Islet precursor cell (in vitro differentiated cells): ENCODE results near the gene KCNQ1OT1.

ENCODE experiments used
- DNase-seq: peaks from one replicate; pipeline ENCODE4 v3.0.0-alpha.2; 2018

Gene KCNQ1OT1

GRCh38 chr11:2736577-2737225 lies 36.9 kb upstream of the KCNQ1OT1 start:
- no peak for DNase-seq

- DNase-seq: no peak
Observed at GRCh38 chr11:2735053-2735589, 35.3 kb upstream of the KCNQ1OT1 start.

GRCh38 chr11:2734181-2735052 lies 34.6 kb upstream of the KCNQ1OT1 start:
- DNase-seq: no peak

GRCh38 chr11:2732940-2733628 lies 33.3 kb upstream of the KCNQ1OT1 start:
- DNase-seq: no peak

GRCh38 chr11:2732261-2732939 lies 32.6 kb upstream of the KCNQ1OT1 start:
- no peak for DNase-seq

DNA sequence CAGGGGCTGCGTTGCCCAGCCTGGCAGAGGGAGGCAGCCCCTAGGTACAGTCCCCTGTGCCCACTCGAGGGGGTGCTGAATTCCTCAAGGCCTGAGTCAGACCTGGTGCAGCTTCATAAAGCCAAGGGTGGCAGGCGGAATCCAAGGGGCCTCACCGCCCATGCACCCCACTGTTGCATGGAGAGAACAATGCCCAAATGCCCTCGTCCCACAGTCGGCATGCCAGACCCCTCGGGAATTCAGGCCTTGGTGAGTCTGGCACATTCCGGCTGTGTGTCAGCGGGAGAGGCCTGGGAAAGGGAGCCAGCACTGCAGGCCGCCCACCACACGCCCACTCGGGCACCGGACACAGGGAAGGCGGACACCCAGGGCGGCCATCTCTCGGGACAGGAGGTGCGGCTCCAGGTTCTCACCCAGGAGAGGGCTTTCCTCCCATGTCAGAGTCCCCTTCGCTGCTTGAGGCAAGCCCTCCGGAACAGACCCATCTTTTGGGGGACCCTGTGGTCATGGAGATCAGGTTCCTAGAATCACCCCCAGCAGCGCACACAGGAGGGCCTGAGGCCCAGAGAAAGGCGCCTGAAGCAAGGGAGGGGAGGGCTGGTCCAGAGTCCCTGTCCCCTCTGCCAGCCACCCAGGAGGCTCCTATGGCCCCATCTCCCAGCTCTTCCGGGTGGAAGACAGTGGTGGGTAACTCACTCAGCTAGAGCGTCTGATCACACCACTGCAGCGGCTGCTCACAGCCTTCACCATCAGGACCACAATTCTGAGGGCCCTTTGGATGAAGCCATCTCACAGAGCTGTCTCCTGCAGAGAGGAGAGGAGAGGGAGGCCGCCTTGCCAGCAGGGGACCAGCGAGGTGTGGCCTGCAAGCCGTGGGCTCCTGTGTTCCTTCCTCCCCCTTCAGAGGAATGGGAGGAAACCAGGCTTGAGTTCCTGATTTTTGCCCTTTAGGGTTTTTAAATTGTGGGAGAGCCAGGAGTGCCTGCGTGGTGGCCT lies 31.6 kb upstream of the KCNQ1OT1 start:
- DNase-seq: no peak

DNA sequence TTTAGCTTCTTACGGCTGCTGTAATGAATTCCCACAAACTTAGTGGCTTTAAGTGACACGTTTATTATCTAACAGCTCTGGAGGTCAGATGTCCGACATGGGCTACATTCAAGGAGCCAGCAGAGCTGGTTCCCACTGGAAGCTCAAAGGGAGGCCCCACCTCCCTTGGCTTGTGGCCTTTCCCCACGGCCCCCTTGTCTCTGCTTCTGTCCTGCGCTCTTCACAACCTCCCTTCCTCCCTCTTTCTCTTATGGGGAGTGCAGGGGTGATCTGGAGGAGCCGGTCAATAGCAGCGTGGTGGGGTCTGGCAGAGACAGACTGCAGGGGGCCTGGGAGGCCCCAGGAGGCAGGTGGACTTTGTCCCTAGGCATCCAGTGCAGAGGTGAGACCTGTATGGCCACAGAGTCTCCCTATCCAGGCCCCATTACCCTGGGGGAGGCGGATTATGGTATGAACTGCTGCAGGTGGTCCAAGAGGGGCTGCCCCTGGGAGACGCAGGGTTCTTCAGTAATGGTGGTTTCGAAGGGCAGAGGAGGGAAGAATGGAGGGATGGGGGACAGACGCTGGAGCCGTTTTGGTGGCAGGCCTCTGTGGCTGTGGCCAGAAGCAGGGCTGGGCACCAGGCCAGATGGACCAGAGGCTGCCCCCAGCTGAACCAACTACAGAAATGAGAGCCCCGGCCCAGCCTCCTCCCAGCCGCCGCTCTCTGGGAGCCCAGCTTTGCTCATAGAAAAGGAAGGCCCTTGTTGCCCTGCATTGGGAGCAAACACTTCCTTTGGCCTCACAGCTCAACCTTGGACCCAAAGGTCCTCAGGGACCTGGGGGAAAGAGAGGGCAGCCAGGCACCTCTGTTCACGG lies 30.7 kb upstream of the KCNQ1OT1 start:
- DNase-seq: no peak

DNA sequence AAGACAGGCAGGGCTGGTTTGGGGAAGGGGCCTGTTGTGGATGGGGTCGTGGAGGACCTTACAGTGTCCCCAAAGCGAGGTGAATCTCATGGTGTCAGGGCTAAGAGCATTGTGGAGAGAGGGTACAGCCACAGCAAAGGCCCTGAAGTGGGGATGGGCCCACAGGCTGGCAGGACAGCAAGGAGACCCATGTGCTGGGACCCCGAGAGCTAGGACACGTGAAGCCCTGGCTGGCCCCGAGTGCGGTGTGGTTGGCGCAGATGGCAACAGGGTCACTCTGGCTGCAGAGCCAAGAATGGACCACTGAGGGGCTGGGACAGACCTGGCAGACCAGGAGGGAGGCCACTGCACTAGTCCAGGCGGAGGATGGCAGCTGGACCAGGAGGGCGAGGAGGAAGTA lies 30.0 kb upstream of the KCNQ1OT1 start:
- DNase-seq: no peak

- DNase-seq: peak; percentile 81
Observed at GRCh38 chr11:2728663-2729332, 29.0 kb upstream of the KCNQ1OT1 start.

DNA sequence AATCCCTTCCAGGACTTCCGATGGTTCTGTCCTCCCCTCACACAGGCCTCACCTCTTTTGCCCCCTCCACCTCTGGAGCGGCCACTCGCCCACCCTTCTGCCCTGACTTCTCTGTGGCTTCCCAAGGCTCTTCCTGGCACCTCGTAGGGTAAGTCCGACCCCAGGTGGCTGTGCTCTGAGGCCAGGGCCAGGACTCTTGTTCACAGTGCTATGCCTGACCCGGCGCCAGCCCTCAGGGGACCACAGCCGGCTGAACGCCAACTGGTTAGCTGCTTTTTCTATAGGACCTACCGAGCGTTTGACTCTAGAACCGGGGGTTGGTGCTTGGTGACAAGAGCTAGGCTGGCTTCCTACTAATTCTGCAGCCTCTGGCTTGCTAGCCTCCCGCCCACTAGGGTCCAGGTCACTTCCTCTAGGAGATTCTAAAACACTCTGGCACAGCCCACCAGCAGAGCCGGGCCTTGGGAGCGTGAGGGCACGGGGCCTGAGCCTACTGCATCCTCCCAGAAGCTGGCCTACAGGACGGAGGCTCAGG lies 28.4 kb upstream of the KCNQ1OT1 start:
- DNase-seq: no peak

DNA sequence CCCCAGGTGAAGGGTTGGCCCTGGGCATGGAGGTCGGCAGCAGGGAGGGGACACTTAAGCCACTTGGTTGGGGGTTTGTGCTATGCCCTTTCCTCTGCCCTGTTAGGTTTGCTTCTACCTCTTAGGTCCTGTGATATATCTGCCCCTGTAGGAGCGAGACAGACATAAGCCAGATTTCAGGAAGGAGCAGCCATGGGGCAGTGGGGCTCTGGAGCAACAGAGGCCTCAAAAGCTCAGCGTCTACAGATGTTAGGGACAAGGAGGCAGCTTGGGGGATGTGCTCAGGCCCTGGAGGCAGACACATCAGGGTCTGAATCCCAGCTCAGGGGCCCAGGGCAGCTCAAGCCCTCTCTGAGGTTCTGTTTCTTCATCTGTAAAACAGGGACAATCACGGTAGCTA lies 27.2 kb upstream of the KCNQ1OT1 start:
- no peak for DNase-seq

- DNase-seq: no peak
Observed at GRCh38 chr11:2725368-2726300, 25.8 kb upstream of the KCNQ1OT1 start.

DNA sequence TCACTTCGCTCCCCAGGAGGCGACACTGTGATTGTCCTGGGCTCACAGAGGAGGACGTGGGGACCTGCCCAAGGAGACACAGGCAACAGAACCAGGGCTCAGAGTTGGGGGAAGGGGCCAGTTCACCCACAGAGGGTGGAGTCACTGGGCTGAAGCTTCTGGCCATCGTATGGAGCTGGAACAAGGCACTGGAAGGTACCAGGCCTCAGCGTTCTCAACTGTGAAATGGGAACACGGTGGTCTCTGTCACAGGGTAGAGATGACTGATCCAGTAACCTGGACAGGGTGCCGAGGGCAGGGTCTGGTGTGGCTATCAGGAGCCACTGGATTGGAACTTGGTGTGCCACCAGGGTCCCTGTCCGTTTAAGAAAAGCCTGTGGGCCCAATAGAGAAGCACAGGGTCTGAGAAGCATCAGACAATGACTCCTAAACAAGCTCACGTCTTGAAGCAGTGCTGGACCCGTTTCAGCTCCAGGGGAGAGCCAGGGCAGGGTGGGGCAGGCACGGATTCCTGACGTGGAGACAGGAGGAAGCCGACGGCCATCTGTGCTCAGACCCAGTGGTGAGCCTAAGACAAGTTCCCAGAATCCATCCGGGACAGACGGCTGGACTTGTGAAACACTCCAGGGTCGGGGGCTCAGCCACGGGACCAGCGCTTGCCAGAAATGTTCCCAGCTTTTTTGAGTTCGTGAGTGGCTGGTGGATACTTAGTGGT lies 25.0 kb upstream of the KCNQ1OT1 start:
- no peak for DNase-seq

GRCh38 chr11:2724104-2724503 lies 24.3 kb upstream of the KCNQ1OT1 start:
- no peak for DNase-seq

DNA sequence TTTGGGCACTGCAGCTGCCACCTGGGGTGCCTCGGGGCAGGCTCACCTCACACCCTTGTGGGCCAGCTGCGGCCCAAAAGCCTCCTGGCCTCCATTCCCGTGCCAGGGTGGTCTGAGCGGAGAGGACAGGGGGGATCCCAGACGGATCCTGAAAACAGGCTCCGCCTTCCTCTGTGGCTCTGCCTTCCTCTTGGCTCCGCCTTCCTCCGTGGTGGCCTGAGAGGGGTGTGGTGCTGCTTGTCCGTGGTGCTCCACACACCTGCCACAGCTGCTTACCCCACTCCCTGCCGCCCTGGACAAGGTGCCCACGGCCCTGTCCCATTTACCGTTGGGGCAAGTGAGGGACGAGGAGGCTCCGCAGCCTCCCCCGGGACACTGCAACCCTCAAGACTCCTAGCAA lies 23.2 kb upstream of the KCNQ1OT1 start:
- no peak for DNase-seq

GRCh38 chr11:2721210-2721916 lies 21.6 kb upstream of the KCNQ1OT1 start:
- no peak for DNase-seq
